T-helper 1 cell treated with Interleukin-12 subunit alpha and Interleukin-12 subunit beta and Interleukin-4 antibody, amounts not matched to agents 30 μg/mL and 1 μg/mL, for 36 hours (primary cell): ENCODE measurements around the gene PDS5B.
"Not testable (repeated sequence)": the region's sequence is repeated elsewhere in the genome, so short reads cannot be mapped to it uniquely, and the experiment has no call there.

Experiments used
- H3K27ac Mint-ChIP-seq: one replicate; pipeline ENCODE4 v1.8.0; 2021; ENCODE audit warnings: mild to moderate bottlenecking, mixed read lengths
- H3K27me3 Mint-ChIP-seq: one replicate; pipeline ENCODE4 v1.8.0; 2021; ENCODE audit warnings: low read depth, mixed read lengths
- H3K36me3 Mint-ChIP-seq: one replicate; pipeline ENCODE4 v1.8.0; 2021; ENCODE audit warnings: low read depth, mixed read lengths
- H3K4me1 Mint-ChIP-seq: one replicate; pipeline ENCODE4 v1.8.0; 2021; ENCODE audit warnings: low read depth, mixed read lengths
- H3K4me3 Mint-ChIP-seq: one replicate; pipeline ENCODE4 v1.8.0; 2021; ENCODE audit warnings: mild to moderate bottlenecking, moderate library complexity, mixed read lengths
- H3K9me3 Mint-ChIP-seq: one replicate; pipeline ENCODE4 v1.8.0; 2021; ENCODE audit warnings: mixed read lengths

The PDS5B gene

DNA sequence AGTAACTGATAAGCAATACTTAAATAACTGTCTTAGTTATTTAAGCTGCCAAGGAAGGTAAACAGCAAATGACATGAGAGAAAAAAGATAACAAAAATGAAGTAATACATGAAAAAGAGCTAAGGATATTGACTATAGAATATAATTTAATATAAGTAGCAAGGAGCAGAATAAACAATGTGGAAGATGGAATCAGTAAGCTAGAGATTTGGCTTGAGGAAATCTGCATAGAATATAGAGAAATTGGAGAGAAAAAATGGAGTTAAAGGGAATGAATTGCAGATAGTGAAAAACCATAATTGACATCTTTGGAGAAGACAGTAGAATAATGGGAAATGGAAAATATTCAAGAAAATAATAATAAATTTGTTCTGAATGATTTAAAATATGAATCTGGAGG, 127.1 kb downstream of the PDS5B start:
- Mint-ChIP-seq H3K4me3 (no peak overlapping the region), H3K4me1 (no peaks in the 10 kb centered on the region), H3K27ac (no peak overlapping the region), H3K9me3 (peaks cover 30% of the 10 kb centered on the region), H3K36me3 (peaks cover 47% of the 10 kb centered on the region), H3K27me3 (no peaks in the 10 kb centered on the region)

DNA sequence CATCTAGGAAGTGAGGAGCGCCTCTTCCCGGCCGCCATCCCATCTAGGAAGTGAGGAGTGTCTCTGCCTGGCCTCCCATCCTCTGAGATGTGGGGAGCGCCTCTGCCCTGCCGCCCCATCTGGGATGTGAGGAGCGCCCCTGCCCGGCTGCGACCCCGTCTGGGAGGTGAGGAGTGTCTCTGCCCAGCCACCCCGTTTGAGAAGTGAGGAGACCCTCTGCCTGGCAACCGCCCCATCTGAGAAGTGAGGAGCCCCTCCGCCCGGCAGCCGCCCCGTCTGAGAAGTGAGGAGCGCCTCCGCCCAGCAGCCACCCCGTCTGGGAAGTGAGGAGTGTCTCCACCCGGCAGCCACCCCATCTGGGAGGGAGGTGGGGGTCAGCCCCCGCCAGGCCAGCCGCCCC, 129.9 kb downstream of the PDS5B start:
- Mint-ChIP-seq H3K9me3 (peaks cover 30% of the 10 kb centered on the region), H3K36me3 (peaks cover 45% of the 10 kb centered on the region)

DNA sequence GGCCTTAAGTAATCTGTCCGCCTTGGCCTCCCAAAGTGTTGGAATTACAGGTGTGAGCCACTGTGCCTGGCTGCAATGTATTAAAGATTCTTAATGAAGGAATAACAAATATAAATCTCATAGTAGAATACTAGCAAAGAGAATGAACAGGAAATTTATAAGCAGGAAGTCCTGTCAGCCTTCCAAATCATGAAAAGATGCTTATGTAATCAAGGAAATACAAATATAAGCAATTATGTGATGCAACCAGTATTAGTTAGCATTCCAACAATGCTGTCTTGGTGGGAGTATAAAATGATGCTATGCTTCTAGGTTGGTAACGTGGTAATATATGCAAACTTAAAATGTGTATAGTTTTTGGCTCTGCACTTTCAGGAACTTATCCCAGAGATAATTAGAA, 133.8 kb downstream of the PDS5B start:
- no peaks in the 10 kb centered on the region for H3K27me3 Mint-ChIP-seq
- H3K27ac Mint-ChIP-seq: no peak overlapping the region
- H3K36me3 Mint-ChIP-seq: peaks cover 29% of the 10 kb centered on the region
- peaks cover 4% of the 10 kb centered on the region for H3K4me1 Mint-ChIP-seq
- peaks cover 4% of the 10 kb centered on the region for H3K9me3 Mint-ChIP-seq
- H3K4me3 Mint-ChIP-seq: no peak overlapping the region

More for the DNA sequence above, 129.9 kb downstream of the PDS5B start:
- not testable (repeated sequence) for H3K4me1 Mint-ChIP-seq, H3K27ac Mint-ChIP-seq, H3K27me3 Mint-ChIP-seq, H3K4me3 Mint-ChIP-seq

GRCh38 chr13:32721131-32722034, 135.1 kb downstream of the PDS5B start:
- H3K4me1 Mint-ChIP-seq, H3K4me3 Mint-ChIP-seq, H3K27me3 Mint-ChIP-seq, H3K27ac Mint-ChIP-seq, H3K9me3 Mint-ChIP-seq: not testable (repeated sequence)
- peaks cover 25% of the 10 kb centered on the region for H3K36me3 Mint-ChIP-seq

- Mint-ChIP-seq H3K4me1 (peaks cover 4% of the 10 kb centered on the region), H3K27me3 (no peaks in the 10 kb centered on the region), H3K9me3 (no peaks in the 10 kb centered on the region), H3K27ac (no peak overlapping the region), H3K4me3 (no peak overlapping the region), H3K36me3 (peaks cover 27% of the 10 kb centered on the region)
These were observed 136.1 kb downstream of the PDS5B start for GRCh38 chr13:32722340-32722739.

- no peak overlapping the region for H3K27ac Mint-ChIP-seq
- H3K4me3 Mint-ChIP-seq: no peak overlapping the region
- H3K27me3 Mint-ChIP-seq: no peaks in the 10 kb centered on the region
- no peaks in the 10 kb centered on the region for H3K9me3 Mint-ChIP-seq
- peaks cover 4% of the 10 kb centered on the region for H3K4me1 Mint-ChIP-seq
- peaks cover 25% of the 10 kb centered on the region for H3K36me3 Mint-ChIP-seq
These were observed 137.7 kb downstream of the PDS5B start for GRCh38 chr13:32723987-32724386.

GRCh38 chr13:32726374-32727037, 140.3 kb downstream of the PDS5B start:
- no peak overlapping the region for H3K27ac Mint-ChIP-seq
- no peaks in the 10 kb centered on the region for H3K27me3 Mint-ChIP-seq
- peaks cover 40% of the 10 kb centered on the region for H3K36me3 Mint-ChIP-seq
- no peaks in the 10 kb centered on the region for H3K9me3 Mint-ChIP-seq
- no peak overlapping the region for H3K4me3 Mint-ChIP-seq
- peaks cover 15% of the 10 kb centered on the region for H3K4me1 Mint-ChIP-seq

- no peak overlapping the region for H3K4me3 Mint-ChIP-seq
- H3K36me3 Mint-ChIP-seq: peaks cover 31% of the 10 kb centered on the region
- no peaks in the 10 kb centered on the region for H3K27me3 Mint-ChIP-seq
- H3K9me3 Mint-ChIP-seq: no peaks in the 10 kb centered on the region
- peaks cover 13% of the 10 kb centered on the region for H3K4me1 Mint-ChIP-seq
- no peak overlapping the region for H3K27ac Mint-ChIP-seq
These were observed 142.1 kb downstream of the PDS5B start for GRCh38 chr13:32728327-32728726.

DNA sequence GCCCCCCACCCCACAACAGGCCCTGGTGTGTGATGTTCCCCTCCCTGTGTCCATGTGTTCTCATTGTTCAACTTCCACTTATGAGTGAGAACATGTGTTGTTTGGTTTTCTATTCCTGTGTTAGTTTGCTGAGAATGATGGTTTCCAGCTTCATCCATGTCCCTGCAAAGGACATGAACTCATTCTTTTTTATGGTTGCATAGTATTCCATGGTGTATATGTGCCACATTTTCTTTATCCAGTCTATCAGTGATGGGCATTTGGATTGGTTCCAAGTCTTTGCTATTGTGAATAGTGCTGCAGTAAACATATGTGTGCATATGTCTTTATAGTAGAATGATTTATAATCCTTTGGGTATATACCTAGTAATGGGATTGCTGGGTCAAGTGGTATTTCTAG, 142.8 kb downstream of the PDS5B start:
- not testable (repeated sequence) for H3K27ac Mint-ChIP-seq, H3K27me3 Mint-ChIP-seq, H3K9me3 Mint-ChIP-seq, H3K4me3 Mint-ChIP-seq
- H3K36me3 Mint-ChIP-seq: peaks cover 31% of the 10 kb centered on the region
- H3K4me1 Mint-ChIP-seq: peaks cover 13% of the 10 kb centered on the region

- Mint-ChIP-seq H3K36me3 (peaks cover 37% of the 10 kb centered on the region), H3K27ac (no peak overlapping the region)
These were observed 144.8 kb downstream of the PDS5B start for GRCh38 chr13:32731074-32731473.

GRCh38 chr13:32731576-32731975, 145.3 kb downstream of the PDS5B start:
- Mint-ChIP-seq H3K9me3 (no peaks in the 10 kb centered on the region), H3K4me3 (no peak overlapping the region), H3K27ac (no peak overlapping the region), H3K36me3 (peaks cover 38% of the 10 kb centered on the region), H3K27me3 (no peaks in the 10 kb centered on the region), H3K4me1 (peaks cover 25% of the 10 kb centered on the region)

More at GRCh38 chr13:32731074-32731473, 144.8 kb downstream of the PDS5B start:
- Mint-ChIP-seq H3K27me3 (no peaks in the 10 kb centered on the region), H3K4me1 (peaks cover 21% of the 10 kb centered on the region), H3K4me3 (no peak overlapping the region), H3K9me3 (no peaks in the 10 kb centered on the region)

DNA sequence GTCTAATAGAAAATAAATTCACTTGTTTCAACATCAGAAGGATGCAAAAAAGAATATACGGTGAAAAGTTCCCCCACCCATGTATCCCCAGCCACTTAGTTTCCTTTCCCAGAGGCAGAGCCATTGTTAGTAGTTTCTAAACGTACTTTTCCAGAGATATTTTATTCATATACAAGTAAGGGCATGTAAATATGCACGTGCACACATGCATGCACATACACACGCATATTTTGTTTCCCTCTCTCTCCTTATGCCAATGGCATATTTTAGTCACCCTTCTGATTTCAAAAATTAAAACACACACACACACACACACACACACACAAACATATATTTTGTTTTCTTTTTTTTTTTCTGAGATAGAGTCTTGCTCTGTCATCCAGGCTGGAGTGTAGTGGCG, 147.4 kb downstream of the PDS5B start:
- Mint-ChIP-seq H3K9me3 (no peaks in the 10 kb centered on the region), H3K27ac (no peak overlapping the region), H3K4me3 (no peak overlapping the region), H3K4me1 (peaks cover 37% of the 10 kb centered on the region), H3K27me3 (no peaks in the 10 kb centered on the region), H3K36me3 (peaks cover 34% of the 10 kb centered on the region)

- H3K9me3 Mint-ChIP-seq: no peaks in the 10 kb centered on the region
- H3K36me3 Mint-ChIP-seq: peaks cover 28% of the 10 kb centered on the region
- no peaks in the 10 kb centered on the region for H3K27me3 Mint-ChIP-seq
- no peak overlapping the region for H3K4me3 Mint-ChIP-seq
- peaks cover 37% of the 10 kb centered on the region for H3K4me1 Mint-ChIP-seq
- no peak overlapping the region for H3K27ac Mint-ChIP-seq
These were observed 148.3 kb downstream of the PDS5B start for GRCh38 chr13:32734511-32734910.

GRCh38 chr13:32735859-32736258, 149.6 kb downstream of the PDS5B start:
- Mint-ChIP-seq H3K27me3 (no peaks in the 10 kb centered on the region), H3K4me1 (peaks cover 35% of the 10 kb centered on the region), H3K4me3 (no peak overlapping the region), H3K9me3 (no peaks in the 10 kb centered on the region), H3K36me3 (peaks cover 19% of the 10 kb centered on the region), H3K27ac (peak overlapping the region; percentile 58)

DNA sequence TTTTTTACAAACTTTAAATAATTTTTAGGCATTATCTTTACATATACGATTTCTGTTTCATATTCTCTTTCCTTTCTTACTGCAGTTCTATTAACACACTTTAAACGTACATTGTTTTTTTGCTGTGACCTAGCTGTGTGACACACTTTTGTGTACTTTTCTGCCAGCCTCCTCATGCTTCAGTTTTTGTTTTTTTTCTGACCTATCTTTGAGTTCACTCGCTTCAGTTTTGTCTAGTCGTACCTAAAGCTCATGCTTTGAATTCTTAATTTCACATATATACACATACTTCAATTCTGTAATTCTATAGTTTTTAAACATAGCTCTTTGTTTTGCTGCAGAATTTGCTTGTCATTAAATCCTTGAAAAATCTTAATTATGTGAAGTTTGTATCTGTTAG, 150.4 kb downstream of the PDS5B start:
- no peaks in the 10 kb centered on the region for H3K9me3 Mint-ChIP-seq
- H3K4me3 Mint-ChIP-seq: peak overlapping the region; percentile 69
- H3K27me3 Mint-ChIP-seq: no peaks in the 10 kb centered on the region
- peaks cover 29% of the 10 kb centered on the region for H3K4me1 Mint-ChIP-seq
- peak overlapping the region; percentile 85 for H3K27ac Mint-ChIP-seq
- H3K36me3 Mint-ChIP-seq: peaks cover 14% of the 10 kb centered on the region
